ENCODE results near the gene STRAP. TPM values are rescaled to one million over a fixed set of nuclear protein-coding genes. Genes with fewer than 3 reads are reported as not detected.

Gene STRAP
- total and polyA plus RNA-seq, 2 of the 13 experiments (the other 11 are each of a cell fraction or from before 2014, with no cell fraction given), result 66.9 to 118 TPM

DNA sequence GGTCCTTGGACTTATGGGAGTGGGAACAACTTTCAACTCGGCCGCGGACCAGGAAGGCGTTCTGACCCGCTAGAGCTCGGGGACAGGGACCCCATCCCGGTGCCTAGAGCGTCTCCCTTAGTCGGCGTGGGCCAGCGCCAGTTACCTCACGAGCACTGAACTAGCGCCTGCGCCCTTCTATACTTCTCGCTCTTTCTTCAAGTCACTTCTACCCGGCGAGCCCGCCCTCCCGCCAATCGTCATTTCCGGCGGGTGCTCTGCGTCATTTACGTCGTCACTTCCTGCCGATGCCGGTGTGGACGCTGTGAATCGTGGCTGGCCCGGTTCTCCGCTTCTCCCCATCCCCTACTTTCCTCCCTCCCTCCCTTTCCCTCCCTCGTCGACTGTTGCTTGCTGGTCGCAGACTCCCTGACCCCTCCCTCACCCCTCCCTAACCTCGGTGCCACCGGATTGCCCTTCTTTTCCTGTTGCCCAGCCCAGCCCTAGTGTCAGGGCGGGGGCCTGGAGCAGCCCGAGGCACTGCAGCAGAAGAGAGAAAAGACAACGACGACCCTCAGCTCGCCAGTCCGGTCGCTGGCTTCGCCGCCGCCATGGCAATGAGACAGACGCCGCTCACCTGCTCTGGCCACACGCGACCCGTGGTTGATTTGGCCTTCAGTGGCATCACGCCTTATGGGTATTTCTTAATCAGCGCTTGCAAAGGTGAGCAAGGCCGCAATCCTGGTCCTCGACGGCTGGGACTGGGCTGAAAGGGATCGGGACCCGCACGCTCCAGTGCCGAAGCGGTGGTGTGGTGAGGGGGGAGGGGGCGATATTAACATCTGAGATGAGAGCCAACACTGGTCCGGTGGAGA is at the start of gene STRAP (continued):
- TF ChIP-seq, protein P1, sequence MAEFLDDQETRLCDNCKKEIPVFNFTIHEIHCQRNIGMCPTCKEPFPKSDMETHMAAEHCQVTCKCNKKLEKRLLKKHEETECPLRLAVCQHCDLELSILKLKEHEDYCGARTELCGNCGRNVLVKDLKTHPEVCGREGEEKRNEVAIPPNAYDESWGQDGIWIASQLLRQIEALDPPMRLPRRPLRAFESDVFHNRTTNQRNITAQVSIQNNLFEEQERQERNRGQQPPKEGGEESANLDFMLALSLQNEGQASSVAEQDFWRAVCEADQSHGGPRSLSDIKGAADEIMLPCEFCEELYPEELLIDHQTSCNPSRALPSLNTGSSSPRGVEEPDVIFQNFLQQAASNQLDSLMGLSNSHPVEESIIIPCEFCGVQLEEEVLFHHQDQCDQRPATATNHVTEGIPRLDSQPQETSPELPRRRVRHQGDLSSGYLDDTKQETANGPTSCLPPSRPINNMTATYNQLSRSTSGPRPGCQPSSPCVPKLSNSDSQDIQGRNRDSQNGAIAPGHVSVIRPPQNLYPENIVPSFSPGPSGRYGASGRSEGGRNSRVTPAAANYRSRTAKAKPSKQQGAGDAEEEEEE (CRISPR knock-in tag; IDR thresholded peaks at IDR 0.05; ENCODE audit: borderline replicate concordance), result no peak
- TF ChIP-seq SIX4 (CRISPR knock-in tag; IDR thresholded peaks at IDR 0.05), result no peak; the same call in 1 of the 2 replicates
- TF ChIP-seq GFI1 (CRISPR knock-in tag; IDR thresholded peaks at IDR 0.05; ENCODE audit: borderline replicate concordance), result peak; percentile 60
- TF ChIP-seq ZNF142 (CRISPR knock-in tag; IDR thresholded peaks at IDR 0.05), result 0 out of 2 replicates have a peak, but pooled peaks have one; percentile 32
- TF ChIP-seq AHDC1 (CRISPR knock-in tag; IDR thresholded peaks at IDR 0.05; ENCODE audit: borderline replicate concordance), result 0 out of 2 replicates have a peak, but pooled peaks have one; percentile 53
- TF ChIP-seq SRF (IDR thresholded peaks at IDR 0.05; ENCODE audit: low read depth, low read length), result no peak

Measured in HepG2 (cell line).